A549 (cell line): ENCODE results near the gene ENOX2.

Source experiments
- CEBPB ChIP-seq, 2 experiments: fragments of >200 bp in 1 of 2; sonication (Bioruptor Twin) in 1 of 2; formaldehyde crosslinking in 1 of 2; IDR thresholded peaks; 2 replicates each; pipeline ENCODE4 v1.6.1; 2012 to 2016
- CHD2 ChIP-seq: fragments of 150-350 bp; IDR thresholded peaks from 2 replicates; pipeline ENCODE4 v1.6.1; 2014; ENCODE audit warnings: low read length; ENCODE audit not compliant: partially characterized antibody
- CTCF ChIP-seq: fragments of >200 bp; sonication (Bioruptor Twin); formaldehyde crosslinking; IDR thresholded peaks from 3 replicates; pipeline ENCODE4 v1.5.1; 2016
- ELK1 ChIP-seq: fragments of 150-350 bp; IDR thresholded peaks from 2 replicates; pipeline ENCODE4 v1.6.1; 2014; ENCODE audit warnings: low read depth, mild to moderate bottlenecking, low read length
- MAFK ChIP-seq: fragments of 450-650 bp; IDR thresholded peaks from 2 replicates; pipeline ENCODE4 v1.6.1; 2014; ENCODE audit not compliant: partially characterized antibody
- PHF8 ChIP-seq: fragments of 200-600 bp; sonication (generic); IDR thresholded peaks from 2 replicates; pipeline ENCODE4 v1.6.1; 2016; ENCODE audit warnings: low read depth, mild to moderate bottlenecking, antibody characterized with exemption, moderate library complexity, borderline replicate concordance
- POLR2A ChIP-seq: IDR thresholded peaks from 2 replicates; pipeline ENCODE4 v1.6.1; 2012; ENCODE audit warnings: mild to moderate bottlenecking, low read length
- RAD21 ChIP-seq, 2 experiments: fragments of >200 bp in 1 of 2; sonication (Bioruptor Twin) in 1 of 2; formaldehyde crosslinking in 1 of 2; IDR thresholded peaks in 1 of 2; conservative IDR thresholded peaks in 1 of 2; 2 replicates in 1 of 2; 3 replicates in 1 of 2; pipeline ENCODE4 v1.6.1; 2012 to 2018; ENCODE audit warnings: inconsistent platforms in 1 of 2
- RCOR1 ChIP-seq: fragments of 150-350 bp; IDR thresholded peaks from 2 replicates; pipeline ENCODE4 v1.6.1; 2014; ENCODE audit warnings: antibody characterized with exemption, low read length, low read depth
- ZSCAN20 ChIP-seq: fragments of 250-450 bp; sonication (Bioruptor Pico); IDR thresholded peaks from 2 replicates; pipeline ENCODE4 v1.8.0; 2022; ENCODE audit warnings: mild to moderate bottlenecking, moderate library complexity

- no peak for TF ChIP-seq CTCF
- no peak for TF ChIP-seq RCOR1
- no peak for TF ChIP-seq ELK1
- TF ChIP-seq POLR2A, result peak; percentile 68
- TF ChIP-seq CEBPB (IDR thresholded peaks at IDR 0.05), result no peak
- no peak for TF ChIP-seq CHD2
- no peak for TF ChIP-seq MAFK
- no peak for TF ChIP-seq RAD21 (conservative IDR thresholded peaks at IDR 0.05 in 1 of 2, IDR thresholded peaks at IDR 0.05 in 1 of 2)
- no peak for TF ChIP-seq ZSCAN20 (CRISPR knock-in tag)
- peak; percentile 100 for TF ChIP-seq PHF8
Measured at GRCh38 chrX:130902783-130903613, at the start of gene ENOX2.
